ENCODE measurements around the gene NGLY1. TPM values are rescaled to one million over a fixed set of nuclear protein-coding genes. Genes with fewer than 3 reads are reported as not detected.

The NGLY1 gene
- total and polyA plus RNA-seq, 9 of the 15 experiments (the other 6 are each of a cell fraction or from before 2014, with no cell fraction given): 52.2 to 124 (median 87.6) TPM

DNA sequence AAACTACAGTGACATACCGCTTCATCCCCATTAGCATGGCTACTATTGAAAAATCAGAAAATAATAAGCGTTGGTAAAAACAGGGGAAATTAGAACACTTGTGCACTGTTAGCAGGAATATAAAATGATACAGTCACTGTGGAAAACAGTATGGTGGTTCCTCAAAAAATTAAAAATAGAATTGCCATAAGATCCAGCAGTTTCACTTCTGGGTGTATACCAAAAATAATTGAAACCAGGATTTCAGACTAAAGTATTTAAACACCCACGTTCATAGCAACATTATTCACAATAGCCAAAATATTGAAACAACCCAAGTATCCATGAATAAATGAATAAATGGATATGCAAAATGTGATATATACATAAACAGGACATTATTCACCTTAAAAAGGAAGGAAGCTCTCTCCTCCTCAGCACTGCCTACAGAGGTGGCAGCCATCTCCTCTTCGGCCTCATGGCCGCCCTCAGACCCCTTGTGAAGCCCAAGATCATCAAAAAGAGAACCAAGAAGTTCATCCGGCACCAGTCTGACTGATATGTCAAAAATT lies 34.1 kb downstream of the NGLY1 start:
- Histone ChIP-seq H3K9me3 (replicated peaks; ENCODE audit: control insufficient read depth, insufficient read depth, low read depth, low read length) (no peaks in the 10 kb centered on the region), H3K4me1 (replicated peaks in 1 of 2; ENCODE audit: control insufficient read depth in 2 of 2, insufficient read depth in 2 of 2, low read length in 2 of 2) (no peaks in the 10 kb centered on the region), H3K79me2 (ENCODE audit: control insufficient read depth, insufficient read depth, low read length) (peaks cover 11% of the 10 kb centered on the region; the same call in 2 of the 3 replicates), H3K9me1 (ENCODE audit: control insufficient read depth, insufficient read depth, low read length) (no peaks in the 10 kb centered on the region), H2AFZ (ENCODE audit: low read depth, low read length) (no peak overlapping the region), H4K20me1 (replicated peaks; ENCODE audit: control insufficient read depth, insufficient read depth, low read length) (no peaks in the 10 kb centered on the region), H3K4me3 (no peak overlapping the region), H3K4me2 (ENCODE audit: insufficient read depth, low read length) (no peak overlapping the region), H3K27me3 (ENCODE audit: control insufficient read depth in 2 of 2, insufficient read depth in 2 of 2, low read length in 2 of 2) (no peaks in the 10 kb centered on the region), H3K36me3 (ENCODE audit: control insufficient read depth, insufficient read depth, low read length) (peaks cover 88% of the 10 kb centered on the region), H3K9ac (ENCODE audit: insufficient read depth in 1 of 2, low read depth in 2 of 2, low read length in 2 of 2) (no peak overlapping the region), H3K27ac (ENCODE audit: extremely low read depth, low read depth, low read length) (no peak overlapping the region)
- DNase-seq (ENCODE audit: extremely low read depth in 1 of 4, low spot score in 3 of 4) (no peak), FAIRE-seq (peak; percentile 69), ATAC-seq (no peak)
- CTCF ChIA-PET (ENCODE audit: low intra/inter-chr PET ratio): no interaction called here
- in situ Hi-C loops (cut with MboI): no loop called here
- BruUV-seq (replicated peaks): no TSS peak
- WGBS (ENCODE audit: insufficient coverage, low coverage, missing lambda C conversion rate): 82% methylated on average over 6 of the region's 6 CpGs
- intact Hi-C loops (cut with micrococcal nuclease): no loop called here
- POLR2A ChIA-PET: no interaction called here
- TF ChIP-seq, protein P1, sequence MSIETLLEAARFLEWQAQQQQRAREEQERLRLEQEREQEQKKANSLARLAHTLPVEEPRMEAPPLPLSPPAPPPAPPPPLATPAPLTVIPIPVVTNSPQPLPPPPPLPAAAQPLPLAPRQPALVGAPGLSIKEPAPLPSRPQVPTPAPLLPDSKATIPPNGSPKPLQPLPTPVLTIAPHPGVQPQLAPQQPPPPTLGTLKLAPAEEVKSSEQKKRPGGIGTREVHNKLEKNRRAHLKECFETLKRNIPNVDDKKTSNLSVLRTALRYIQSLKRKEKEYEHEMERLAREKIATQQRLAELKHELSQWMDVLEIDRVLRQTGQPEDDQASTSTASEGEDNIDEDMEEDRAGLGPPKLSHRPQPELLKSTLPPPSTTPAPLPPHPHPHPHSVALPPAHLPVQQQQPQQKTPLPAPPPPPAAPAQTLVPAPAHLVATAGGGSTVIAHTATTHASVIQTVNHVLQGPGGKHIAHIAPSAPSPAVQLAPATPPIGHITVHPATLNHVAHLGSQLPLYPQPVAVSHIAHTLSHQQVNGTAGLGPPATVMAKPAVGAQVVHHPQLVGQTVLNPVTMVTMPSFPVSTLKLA (conservative IDR thresholded peaks at IDR 0.05): no peak
- TF ChIP-seq BHLHE40 (IDR thresholded peaks at IDR 0.05; ENCODE audit: low read length) (no peak), ZBED1 (IDR thresholded peaks at IDR 0.05) (no peak), HMGN3 (IDR thresholded peaks at IDR 0.05; ENCODE audit: borderline replicate concordance, extremely low read depth, insufficient read length, low read depth, low read length) (no peak), HDAC1 (IDR thresholded peaks at IDR 0.05) (no peak), NCOA4 (IDR thresholded peaks at IDR 0.05; ENCODE audit: partially characterized antibody) (no peak), STAT5A (IDR thresholded peaks at IDR 0.05; ENCODE audit: borderline replicate concordance, low read length) (no peak), ZNF717 (CRISPR knock-in tag; IDR thresholded peaks at IDR 0.05) (no peak), TSC22D4 (tag; IDR thresholded peaks at IDR 0.05) (no peak), DDX20 (tag; IDR thresholded peaks at IDR 0.05; ENCODE audit: low read depth) (no peak), NUFIP1 (IDR thresholded peaks at IDR 0.05; ENCODE audit: partially characterized antibody) (no peak)
- TF ChIP-seq, protein P2, sequence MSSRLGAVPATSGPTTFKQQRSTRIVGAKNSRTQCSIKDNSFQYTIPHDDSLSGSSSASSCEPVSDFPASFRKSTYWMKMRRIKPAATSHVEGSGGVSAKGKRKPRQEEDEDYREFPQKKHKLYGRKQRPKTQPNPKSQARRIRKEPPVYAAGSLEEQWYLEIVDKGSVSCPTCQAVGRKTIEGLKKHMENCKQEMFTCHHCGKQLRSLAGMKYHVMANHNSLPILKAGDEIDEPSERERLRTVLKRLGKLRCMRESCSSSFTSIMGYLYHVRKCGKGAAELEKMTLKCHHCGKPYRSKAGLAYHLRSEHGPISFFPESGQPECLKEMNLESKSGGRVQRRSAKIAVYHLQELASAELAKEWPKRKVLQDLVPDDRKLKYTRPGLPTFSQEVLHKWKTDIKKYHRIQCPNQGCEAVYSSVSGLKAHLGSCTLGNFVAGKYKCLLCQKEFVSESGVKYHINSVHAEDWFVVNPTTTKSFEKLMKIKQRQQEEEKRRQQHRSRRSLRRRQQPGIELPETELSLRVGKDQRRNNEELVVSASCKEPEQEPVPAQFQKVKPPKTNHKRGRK (tag; IDR thresholded peaks at IDR 0.05): no peak
- TF ChIP-seq, protein P3, sequence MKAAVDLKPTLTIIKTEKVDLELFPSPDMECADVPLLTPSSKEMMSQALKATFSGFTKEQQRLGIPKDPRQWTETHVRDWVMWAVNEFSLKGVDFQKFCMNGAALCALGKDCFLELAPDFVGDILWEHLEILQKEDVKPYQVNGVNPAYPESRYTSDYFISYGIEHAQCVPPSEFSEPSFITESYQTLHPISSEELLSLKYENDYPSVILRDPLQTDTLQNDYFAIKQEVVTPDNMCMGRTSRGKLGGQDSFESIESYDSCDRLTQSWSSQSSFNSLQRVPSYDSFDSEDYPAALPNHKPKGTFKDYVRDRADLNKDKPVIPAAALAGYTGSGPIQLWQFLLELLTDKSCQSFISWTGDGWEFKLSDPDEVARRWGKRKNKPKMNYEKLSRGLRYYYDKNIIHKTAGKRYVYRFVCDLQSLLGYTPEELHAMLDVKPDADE (conservative IDR thresholded peaks at IDR 0.05; ENCODE audit: control insufficient read depth, low read depth, low read length): no peak
- TF ChIP-seq, protein P4, sequence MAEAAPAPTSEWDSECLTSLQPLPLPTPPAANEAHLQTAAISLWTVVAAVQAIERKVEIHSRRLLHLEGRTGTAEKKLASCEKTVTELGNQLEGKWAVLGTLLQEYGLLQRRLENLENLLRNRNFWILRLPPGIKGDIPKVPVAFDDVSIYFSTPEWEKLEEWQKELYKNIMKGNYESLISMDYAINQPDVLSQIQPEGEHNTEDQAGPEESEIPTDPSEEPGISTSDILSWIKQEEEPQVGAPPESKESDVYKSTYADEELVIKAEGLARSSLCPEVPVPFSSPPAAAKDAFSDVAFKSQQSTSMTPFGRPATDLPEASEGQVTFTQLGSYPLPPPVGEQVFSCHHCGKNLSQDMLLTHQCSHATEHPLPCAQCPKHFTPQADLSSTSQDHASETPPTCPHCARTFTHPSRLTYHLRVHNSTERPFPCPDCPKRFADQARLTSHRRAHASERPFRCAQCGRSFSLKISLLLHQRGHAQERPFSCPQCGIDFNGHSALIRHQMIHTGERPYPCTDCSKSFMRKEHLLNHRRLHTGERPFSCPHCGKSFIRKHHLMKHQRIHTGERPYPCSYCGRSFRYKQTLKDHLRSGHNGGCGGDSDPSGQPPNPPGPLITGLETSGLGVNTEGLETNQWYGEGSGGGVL (CRISPR knock-in tag; IDR thresholded peaks at IDR 0.05): no peak
- TF ChIP-seq, protein P5, sequence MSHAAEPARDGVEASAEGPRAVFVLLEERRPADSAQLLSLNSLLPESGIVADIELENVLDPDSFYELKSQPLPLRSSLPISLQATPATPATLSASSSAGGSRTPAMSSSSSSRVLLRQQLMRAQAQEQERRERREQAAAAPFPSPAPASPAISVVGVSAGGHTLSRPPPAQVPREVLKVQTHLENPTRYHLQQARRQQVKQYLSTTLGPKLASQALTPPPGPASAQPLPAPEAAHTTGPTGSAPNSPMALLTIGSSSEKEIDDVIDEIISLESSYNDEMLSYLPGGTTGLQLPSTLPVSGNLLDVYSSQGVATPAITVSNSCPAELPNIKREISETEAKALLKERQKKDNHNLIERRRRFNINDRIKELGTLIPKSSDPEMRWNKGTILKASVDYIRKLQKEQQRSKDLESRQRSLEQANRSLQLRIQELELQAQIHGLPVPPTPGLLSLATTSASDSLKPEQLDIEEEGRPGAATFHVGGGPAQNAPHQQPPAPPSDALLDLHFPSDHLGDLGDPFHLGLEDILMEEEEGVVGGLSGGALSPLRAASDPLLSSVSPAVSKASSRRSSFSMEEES (CRISPR knock-in tag; IDR thresholded peaks at IDR 0.05): no peak
